ENCODE results near the gene SLC9C2. TPM values are rescaled to one million over a fixed set of nuclear protein-coding genes. Genes with fewer than 3 reads are reported as not detected.

Gene SLC9C2, protein sequence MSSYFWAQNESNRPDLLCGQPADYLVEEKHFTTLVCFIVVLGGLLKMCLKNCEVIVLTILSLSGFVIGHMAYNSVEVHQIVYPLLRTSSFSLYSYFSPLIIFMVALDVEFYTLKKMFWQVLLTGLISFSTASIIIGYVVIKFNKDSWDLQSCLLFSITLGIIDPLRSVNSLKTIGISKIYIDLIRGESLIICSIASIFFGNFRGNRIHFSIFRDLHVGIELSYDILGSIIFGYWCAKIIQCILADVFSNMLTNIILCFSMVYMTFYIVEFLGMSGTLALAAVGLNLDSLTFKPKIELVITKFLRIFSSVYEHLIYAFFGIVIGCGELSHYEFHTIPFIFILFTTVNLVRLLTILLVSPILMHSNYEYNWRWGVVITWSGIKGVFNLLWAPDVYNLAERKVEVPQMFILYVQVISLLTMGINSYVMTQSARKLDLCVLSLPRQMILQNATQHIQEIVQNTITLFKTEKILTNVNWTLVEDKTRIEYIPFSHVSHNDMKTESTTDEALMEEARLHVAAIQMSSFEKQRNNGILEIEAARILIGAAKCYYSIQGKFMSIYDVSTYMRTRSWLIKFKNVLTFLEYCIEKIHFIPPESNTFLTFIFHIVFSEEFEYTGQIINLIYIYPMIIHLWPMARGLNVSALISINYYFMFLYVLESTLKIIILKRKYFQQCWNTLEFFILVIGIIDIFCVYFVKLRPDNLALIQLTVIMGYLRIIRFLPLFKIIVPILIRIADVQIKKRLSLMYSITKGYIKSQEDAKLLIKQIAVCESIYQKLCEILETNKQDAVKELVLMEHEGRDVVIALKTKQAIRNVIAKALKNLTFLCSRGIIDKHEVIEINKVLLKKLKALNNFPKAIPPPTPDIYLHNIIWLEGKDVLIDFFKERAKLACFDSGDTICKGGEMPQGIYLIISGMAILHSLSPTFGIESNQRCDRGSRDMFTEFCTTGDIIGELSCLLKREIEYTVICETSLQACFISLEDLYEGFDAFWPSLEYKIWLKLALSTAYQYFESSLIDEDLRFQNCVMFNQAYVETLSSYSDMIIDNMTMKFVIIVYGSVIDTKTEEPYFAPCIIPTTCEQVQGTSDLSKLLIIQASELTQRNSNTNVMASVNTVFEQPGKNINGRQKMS
- not detected in 2 replicates for total RNA-seq

DNA sequence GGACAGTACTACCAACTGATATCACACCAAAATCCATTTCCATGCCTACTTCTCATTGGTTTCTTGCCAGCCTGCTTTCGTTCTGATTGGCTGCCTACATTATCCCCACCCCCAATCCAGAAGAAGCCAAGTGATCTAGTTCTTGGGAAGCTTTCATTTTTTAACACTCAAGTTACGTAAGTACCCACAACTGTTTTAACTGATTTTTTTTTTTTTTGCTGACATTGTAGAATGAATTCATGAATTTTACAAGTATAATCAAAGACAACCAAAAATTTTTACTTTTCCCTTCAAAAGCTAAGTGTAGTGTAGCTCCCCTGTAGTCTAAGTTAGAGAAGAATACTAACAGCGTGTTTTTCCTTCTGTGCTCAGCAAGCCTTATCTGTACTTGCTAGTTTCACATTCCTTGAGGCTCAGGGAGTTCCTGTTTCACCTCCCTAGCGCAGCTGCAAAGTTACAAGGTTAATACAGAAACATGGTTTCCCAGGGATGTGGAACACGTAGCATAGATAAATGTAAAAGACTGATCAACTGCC is at the start of gene SLC9C2:
TSS of gene SLC9C2 (minus strand) at position 17 of the 536 bp plus-strand sequence. CDS start 1,296 bp downstream, outside the sequence.

DNA sequence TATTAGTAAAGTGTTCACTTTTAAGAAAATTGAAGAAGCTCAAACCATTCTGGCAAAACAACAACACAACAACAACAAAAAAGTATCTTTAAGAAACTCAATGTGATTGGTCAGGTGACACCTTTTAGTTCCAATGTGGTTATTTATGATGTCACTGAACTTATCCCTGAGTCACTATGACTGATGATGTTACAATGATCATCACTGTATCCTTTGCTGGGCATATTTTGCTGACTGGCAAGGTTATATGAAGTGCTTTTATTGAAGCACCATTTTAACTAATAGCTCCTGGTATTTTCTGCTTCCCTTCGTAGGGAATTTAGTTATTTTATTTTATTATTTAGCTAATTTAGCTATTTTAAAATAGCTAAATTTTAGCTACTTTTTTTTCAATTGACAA is 32.2 kb upstream of the SLC9C2 start, which contains the start of gene TEX50:
TSS of gene TEX50 (plus strand) at position 223 of the 400 bp plus-strand sequence. CDS start 184 bp downstream, outside the sequence.

DNA sequence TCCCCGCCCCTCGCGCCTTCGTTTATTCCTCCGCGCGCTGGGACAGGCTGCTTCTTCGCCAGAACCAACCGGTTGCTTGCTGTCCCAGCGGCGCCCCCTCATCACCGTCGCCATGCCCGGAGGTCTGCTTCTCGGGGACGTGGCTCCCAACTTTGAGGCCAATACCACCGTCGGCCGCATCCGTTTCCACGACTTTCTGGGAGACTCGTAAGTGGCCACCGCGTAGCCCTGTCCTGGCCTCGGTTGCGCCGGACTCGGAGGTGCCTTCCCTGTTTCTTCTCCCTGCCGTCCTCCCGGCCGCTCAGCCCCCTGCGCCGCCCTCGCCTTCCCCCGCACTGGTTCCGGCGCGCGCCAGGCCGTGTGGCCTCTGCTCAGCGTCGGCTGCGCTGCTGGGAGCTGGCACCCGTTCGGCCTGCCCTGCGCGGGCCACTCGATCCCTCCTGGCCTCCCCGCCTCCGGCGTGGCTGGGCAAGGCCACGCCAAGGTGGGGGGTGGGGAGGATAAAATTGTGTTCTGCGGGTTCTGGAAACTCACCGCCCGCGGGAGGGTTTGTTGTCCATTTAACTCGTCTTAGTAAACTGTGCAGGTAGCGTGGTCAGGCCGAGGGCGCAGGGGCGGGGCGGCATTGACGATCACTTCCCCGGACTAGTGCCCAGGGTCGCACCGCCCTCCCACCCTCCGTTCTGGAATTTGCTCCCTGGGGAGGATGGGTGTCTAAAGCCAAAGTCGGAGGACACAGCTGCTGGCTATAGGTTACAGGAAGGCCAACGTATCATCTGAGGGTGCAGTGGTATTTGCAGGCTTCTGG is 125.4 kb downstream of the SLC9C2 start, which contains the start of gene PRDX6:
TSS of gene PRDX6 (plus strand) at position 50 of the 808 bp plus-strand sequence. CDS start at position 113, 63 bp downstream.

Other genes starting within 250 kb of the SLC9C2 start
- gene PRDX6, start 125.7 kb downstream of the SLC9C2 start, total RNA-seq, result 157 and 190 TPM in 2 replicates
- not detected in 2 replicates for gene TEX50, start 32.3 kb upstream of the SLC9C2 start, total RNA-seq
- 0.76 TPM in 1 of 2 replicates, not detected in the other for gene ANKRD45, start 66.8 kb upstream of the SLC9C2 start, total RNA-seq
- 9.6 and 18.3 TPM in 2 replicates for gene KLHL20, start 111.9 kb upstream of the SLC9C2 start, total RNA-seq
- 12.9 and 30.1 TPM in 2 replicates for gene DARS2, start 221.6 kb upstream of the SLC9C2 start, total RNA-seq
- 4.2 and 23.5 TPM in 2 replicates for gene CENPL, start 221.8 kb upstream of the SLC9C2 start, total RNA-seq

All from mesangial cell (primary cell).